ENCODE results near the gene DCLK2.

Gene DCLK2

GRCh38 chr4:150247184-150247583 lies 168.9 kb downstream of the DCLK2 start:
- no peak for DNase-seq

GRCh38 chr4:150248181-150248580 lies 169.9 kb downstream of the DCLK2 start:
- no peak for DNase-seq

GRCh38 chr4:150250293-150250997 lies 172.2 kb downstream of the DCLK2 start:
- no peak for DNase-seq

GRCh38 chr4:150250998-150251651 lies 172.9 kb downstream of the DCLK2 start:
- DNase-seq = no peak

GRCh38 chr4:150251752-150252190 lies 173.5 kb downstream of the DCLK2 start:
- DNase-seq = no peak

GRCh38 chr4:150252306-150252705 lies 174.1 kb downstream of the DCLK2 start:
- no peak for DNase-seq

- no peak for DNase-seq
These were observed 174.5 kb downstream of the DCLK2 start for GRCh38 chr4:150252741-150253140.

- DNase-seq = no peak
These were observed 175.2 kb downstream of the DCLK2 start for GRCh38 chr4:150253416-150253815.

GRCh38 chr4:150253965-150254630 lies 175.9 kb downstream of the DCLK2 start:
- DNase-seq = no peak

- no peak for DNase-seq
These were observed 177.5 kb downstream of the DCLK2 start for GRCh38 chr4:150255610-150256224.

GRCh38 chr4:150256225-150256620 lies 178.0 kb downstream of the DCLK2 start:
- no peak for DNase-seq

- DNase-seq = no peak
These were observed 178.8 kb downstream of the DCLK2 start for GRCh38 chr4:150256841-150257730.

GRCh38 chr4:150258569-150258968 lies 180.3 kb downstream of the DCLK2 start:
- no peak for DNase-seq

GRCh38 chr4:150259861-150260567 lies 181.8 kb downstream of the DCLK2 start:
- DNase-seq = no peak

GRCh38 chr4:150261571-150261970 lies 183.3 kb downstream of the DCLK2 start:
- no peak for DNase-seq

GRCh38 chr4:150262611-150263010 lies 184.4 kb downstream of the DCLK2 start:
- no peak for DNase-seq

GRCh38 chr4:150264595-150265161 lies 186.4 kb downstream of the DCLK2 start:
- DNase-seq = no peak

- DNase-seq = no peak
These were observed 187.6 kb downstream of the DCLK2 start for GRCh38 chr4:150265806-150266205.

GRCh38 chr4:150268444-150268843 lies 190.2 kb downstream of the DCLK2 start:
- DNase-seq = no peak

GRCh38 chr4:150278206-150278605 lies 200.0 kb downstream of the DCLK2 start:
- no peak for DNase-seq

- DNase-seq = no peak
These were observed 202.0 kb downstream of the DCLK2 start for GRCh38 chr4:150280081-150280895.

Measured in activated CD4-positive, alpha-beta T cell treated with anti-CD3 and anti-CD28 coated beads for 48 hours (primary cell).